ENCODE measurements around the gene MATN1.
"Not testable (repeated sequence)": the region's sequence is repeated elsewhere in the genome, so short reads cannot be mapped to it uniquely, and the experiment has no call there.

Gene MATN1

DNA sequence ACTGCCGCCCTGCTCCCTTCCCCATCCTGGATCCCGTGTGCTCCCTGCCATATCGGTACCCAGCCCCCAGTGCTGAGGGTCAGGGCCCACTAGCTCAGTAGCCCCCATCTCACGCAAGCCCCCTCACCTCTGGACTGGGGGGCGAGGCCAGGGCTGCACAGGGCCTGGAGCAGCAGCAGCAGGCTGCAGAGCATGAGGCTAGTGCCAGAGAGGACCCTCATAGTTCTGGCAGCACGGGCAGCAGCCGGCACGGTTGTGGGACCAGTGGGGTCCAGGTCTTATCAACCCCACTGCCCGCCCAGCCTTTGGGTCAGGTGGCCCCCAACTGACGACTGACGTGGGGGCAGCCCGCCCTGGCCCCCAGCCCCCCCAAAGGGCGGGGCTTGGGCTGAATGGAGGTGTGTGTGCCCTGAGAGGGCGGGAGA, at the start of gene MATN1:
TSS of gene MATN1 (minus strand) at position 255 of the 425 bp plus-strand sequence. CDS start at position 221, 34 bp downstream.
- no peak for DNase-seq (ENCODE audit: low spot score)

DNA sequence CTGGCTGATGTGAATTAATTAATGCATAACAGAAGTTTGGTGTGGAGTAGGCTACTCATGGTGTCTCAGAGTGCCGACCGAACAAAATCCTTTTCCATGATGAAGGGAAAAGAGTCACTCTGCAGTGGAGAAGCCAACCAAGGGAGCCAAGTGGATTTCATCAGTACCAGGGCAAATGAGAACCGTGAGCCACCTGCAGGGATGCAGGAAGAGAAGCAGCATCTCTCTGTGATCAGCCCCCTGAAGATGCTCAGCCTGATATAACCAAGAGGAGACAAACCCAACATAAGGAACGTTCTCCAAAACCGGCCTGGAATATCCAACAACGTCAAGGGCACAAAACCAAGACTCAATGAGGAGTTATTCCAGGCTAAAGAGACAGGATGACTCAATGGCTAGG, 47.6 kb upstream of the MATN1 start:
- DNase-seq (ENCODE audit: low spot score) = no peak

GRCh38 chr1:30770150-30770549, 46.8 kb upstream of the MATN1 start:
- no peak for DNase-seq (ENCODE audit: low spot score)

DNA sequence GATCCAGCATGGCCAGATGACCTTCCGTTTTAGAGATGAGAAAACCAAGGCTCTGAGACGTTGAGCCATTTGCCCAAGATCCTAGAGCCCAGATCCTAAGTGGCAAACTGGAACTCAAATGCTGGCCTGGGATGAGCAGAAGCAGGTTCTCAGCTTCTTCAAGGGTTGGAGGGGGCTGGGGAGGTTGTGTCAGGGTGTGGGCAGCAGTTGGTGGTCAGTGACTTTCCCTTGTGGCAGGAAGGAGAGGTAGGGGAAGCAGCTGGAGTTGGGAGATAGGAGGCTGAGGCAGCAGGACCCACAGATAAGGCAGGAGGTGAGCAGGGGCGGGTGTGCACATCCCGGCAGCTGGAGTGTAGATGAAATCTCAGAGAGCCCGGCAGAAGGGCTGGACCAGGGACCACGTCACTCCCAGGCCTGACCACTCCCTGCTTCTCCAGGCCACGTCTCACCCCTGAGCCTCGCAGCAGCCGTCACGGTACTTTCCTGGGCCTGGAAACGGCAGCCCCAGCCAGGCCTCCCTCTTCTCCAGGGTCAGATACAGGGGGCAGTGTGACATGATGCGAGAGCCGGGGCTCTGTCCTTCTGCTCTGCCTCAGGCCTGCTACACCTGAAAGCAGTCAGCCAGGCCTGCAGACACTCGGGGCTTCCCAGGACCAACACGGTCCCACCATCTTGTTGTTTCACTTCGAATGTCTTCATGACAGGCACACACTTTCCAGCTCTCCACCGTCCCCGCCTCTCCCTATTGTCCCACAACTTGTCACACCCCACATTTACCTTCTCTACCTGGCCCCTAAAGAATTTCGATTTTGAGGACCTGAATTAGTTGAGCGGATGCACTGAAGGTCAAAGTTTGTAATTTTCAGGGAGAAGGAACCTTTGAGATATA, 45.7 kb upstream of the MATN1 start:
- DNase-seq (ENCODE audit: low spot score) = no peak

DNA sequence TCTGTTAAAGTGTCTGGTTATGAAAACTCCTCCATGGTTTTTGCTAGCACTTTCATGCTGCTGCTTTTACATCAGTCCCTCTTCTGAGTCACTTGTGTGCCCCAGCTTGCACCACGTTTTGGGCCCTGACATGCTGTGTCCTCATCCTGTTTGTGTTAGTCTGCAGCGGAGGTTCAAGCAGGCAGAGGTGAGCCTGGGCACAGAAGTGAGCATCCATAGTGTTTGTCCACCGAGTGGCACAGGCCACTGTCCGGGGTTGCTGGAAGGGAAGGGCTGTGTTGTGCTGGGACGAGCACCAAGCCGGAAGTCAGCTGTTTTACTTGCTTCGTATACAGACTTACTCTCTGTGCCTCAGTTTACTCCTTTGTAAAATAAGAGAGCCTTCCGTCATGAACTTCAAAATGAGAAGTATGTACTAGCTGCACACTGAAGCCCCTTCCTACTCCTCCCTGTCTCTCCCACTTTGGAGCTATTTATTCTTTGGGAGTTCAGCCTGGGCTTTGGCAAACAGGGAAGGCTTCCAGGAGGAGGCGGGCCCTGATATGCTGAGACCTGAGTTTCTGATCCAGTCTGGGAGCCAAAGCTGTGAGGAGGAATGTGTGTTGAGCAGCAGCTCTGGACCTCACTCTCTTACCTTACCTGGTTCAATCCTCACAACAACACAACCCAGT, 44.9 kb upstream of the MATN1 start:
- no peak for DNase-seq (ENCODE audit: low spot score)

DNA sequence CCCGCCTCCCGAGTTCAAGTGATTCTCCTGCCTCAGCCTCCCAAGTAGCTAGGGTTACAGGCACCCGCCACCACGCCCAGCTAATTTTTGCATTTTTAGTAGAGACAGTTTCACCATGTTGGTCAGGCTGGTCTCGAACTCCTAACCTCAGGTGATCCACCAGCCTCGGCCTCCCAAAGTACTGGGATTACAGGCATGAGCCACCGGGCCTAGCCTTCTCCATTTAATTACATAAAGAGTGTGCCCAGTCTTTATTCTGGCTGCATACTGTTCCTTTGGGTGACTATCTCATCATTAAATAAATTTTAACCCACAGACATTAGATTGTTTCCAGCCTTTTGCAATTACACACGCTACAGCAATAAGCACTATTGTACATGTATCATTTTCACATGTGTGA, 43.6 kb upstream of the MATN1 start:
- DNase-seq (ENCODE audit: low spot score) = not testable (repeated sequence)

GRCh38 chr1:30765556-30766434, 42.4 kb upstream of the MATN1 start:
- DNase-seq (ENCODE audit: low spot score) = no peak

GRCh38 chr1:30764939-30765555, 41.7 kb upstream of the MATN1 start:
- DNase-seq (ENCODE audit: low spot score) = no peak

GRCh38 chr1:30764396-30764795, 41.0 kb upstream of the MATN1 start:
- DNase-seq (ENCODE audit: low spot score) = no peak

- no peak for DNase-seq (ENCODE audit: low spot score)
These were observed 40.4 kb upstream of the MATN1 start for GRCh38 chr1:30763651-30764248.

- DNase-seq (ENCODE audit: low spot score) = no peak
These were observed 39.7 kb upstream of the MATN1 start for GRCh38 chr1:30762930-30763650.

DNA sequence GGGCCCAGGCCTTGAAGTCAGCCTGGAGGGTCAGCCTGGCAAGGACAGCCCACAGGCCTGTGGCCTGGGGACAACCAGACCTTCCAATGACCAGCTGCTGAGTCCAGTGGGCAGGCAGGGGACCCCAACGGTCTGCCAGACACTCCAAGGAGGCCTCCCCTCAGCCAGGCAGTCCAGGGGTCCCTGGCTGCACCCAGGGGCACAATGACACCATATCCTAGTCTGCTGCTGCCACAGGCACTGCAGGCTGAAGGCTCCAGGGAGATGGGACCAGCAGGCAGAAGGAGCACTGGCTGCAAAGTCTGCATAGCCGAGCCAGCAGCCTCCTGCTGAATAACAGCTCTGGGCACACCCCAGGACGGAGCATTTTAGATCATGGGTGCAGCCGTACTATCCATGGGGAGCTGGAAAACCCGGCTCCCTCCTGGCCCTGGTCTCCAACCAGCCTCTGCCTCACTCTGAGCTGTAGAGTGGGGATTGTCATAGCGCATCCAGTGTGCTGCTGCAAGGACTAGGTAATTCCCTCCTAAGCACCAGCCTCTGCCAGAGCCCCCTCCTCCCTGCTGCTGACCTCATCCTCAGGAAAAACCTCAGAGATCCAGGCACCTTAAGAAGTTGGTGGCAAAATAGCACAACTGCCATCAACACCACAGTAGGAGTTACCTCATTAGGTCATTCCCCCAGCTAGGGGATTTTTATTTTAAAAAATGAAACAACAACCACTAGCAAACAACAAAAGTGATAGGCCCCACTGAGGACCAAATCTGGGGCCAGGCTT, 39.0 kb upstream of the MATN1 start:
- DNase-seq (ENCODE audit: low spot score) = no peak

DNA sequence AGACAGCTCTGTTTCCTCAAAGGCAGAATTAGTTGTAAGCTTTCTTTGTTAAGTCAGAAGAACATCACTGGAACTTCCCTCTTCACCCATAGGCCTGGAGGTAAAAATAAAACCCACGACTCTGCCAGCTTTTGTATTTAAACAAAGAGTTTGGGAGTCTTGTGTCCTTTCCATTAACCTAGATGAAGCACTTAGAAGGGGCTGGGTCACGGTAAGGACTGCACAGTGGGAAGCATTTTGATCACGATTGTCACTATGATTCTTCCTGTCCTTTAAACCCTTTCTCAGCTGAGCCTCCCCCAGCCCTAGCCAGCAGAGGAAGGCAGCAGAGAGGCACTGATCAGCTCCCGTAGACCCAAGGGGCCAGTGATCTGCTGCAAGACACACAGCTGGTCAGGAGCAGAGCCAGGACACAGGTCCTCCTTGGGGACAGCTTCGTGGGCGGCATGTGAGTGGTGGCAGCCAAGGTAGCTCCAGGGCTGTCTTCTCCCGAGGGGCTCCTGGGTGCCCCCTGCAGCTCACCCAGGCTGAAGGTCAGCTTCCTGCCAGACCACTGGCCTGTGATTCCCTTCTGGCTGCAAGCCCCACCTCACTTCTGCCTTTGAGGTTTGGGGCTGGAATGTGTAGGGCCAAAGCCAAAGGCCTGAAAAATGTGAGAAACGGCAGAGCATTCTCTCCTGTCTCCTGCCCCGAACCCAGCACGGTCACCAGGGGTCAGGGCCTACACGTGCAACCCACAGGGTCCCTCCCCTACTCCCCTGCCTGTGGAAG, 38.2 kb upstream of the MATN1 start:
- no peak for DNase-seq (ENCODE audit: low spot score)

- DNase-seq (ENCODE audit: low spot score) = no peak
These were observed 37.4 kb upstream of the MATN1 start for GRCh38 chr1:30760596-30761324.

- DNase-seq (ENCODE audit: low spot score) = no peak
These were observed 36.4 kb upstream of the MATN1 start for GRCh38 chr1:30759718-30760281.

GRCh38 chr1:30758785-30759380, 35.5 kb upstream of the MATN1 start:
- DNase-seq (ENCODE audit: low spot score) = peak; percentile 57

GRCh38 chr1:30758121-30758688, 34.8 kb upstream of the MATN1 start:
- no peak for DNase-seq (ENCODE audit: low spot score)
